ENCODE measurements around the gene PIK3R6. TPM values are rescaled to one million over a fixed set of nuclear protein-coding genes. Genes with fewer than 3 reads are reported as not detected.

Gene PIK3R6
- total RNA-seq, 1 experiment from 2014 or later, result not detected

DNA sequence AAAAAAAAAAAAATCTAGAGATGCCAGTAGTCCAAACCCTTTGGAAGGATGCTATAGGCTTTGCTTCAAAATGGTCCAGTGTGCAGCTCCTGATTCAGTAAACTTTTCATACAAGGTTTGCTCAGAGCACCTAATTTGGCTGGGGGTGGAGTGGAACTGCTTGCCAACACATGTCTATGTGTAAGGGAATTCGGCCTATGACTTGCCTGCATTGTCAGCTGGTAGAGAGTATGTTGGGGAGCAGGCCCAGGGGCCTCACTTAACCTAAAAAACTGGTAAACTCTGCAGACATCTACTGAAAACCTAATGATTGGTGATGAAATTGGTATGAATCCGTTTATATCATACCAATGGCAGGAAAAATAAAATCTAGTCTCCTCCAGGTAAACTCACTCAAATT is 66.8 kb downstream of the PIK3R6 start:
- Histone ChIP-seq H3K27me3 (ENCODE audit: low read length) (0 out of 2 replicates have a peak, but pooled peaks cover 4% of the 10 kb centered on the region), H3F3A (ENCODE audit: low read length, unreplicated experiment) (no peaks in the 10 kb centered on the region), H3K36me3 (ENCODE audit: low read depth, low read length) (no peaks in the 10 kb centered on the region), H3K4me1 (ENCODE audit: insufficient read depth, low read length) (no peaks in the 10 kb centered on the region), H3K4me3 (ENCODE audit: low read length) (no peak overlapping the region), H3K9me2 (replicated peaks; ENCODE audit: low read length) (no peaks in the 10 kb centered on the region), H3K27ac (ENCODE audit: low read length) (no peak overlapping the region), H4K20me1 (ENCODE audit: low read length) (no peaks in the 10 kb centered on the region), H2AFZ (ENCODE audit: low read length) (no peak overlapping the region), H3K9me3 (ENCODE audit: low read length) (no peaks in the 10 kb centered on the region), H3K4me2 (ENCODE audit: low read length) (no peak overlapping the region), H3K79me2 (ENCODE audit: low read length) (no peaks in the 10 kb centered on the region), H3K9ac (ENCODE audit: low read length) (no peak overlapping the region)
- BruUV-seq (replicated peaks), result no TSS peak
- no peak for ATAC-seq
- ChIA-PET POLR2A (ENCODE audit: unreplicated experiment) (no interaction called here), CTCF (no interaction called here)
- DNase-seq, result no peak
- intact Hi-C loops (cut with micrococcal nuclease), result no loop called here
- TF ChIP-seq, protein P1, sequence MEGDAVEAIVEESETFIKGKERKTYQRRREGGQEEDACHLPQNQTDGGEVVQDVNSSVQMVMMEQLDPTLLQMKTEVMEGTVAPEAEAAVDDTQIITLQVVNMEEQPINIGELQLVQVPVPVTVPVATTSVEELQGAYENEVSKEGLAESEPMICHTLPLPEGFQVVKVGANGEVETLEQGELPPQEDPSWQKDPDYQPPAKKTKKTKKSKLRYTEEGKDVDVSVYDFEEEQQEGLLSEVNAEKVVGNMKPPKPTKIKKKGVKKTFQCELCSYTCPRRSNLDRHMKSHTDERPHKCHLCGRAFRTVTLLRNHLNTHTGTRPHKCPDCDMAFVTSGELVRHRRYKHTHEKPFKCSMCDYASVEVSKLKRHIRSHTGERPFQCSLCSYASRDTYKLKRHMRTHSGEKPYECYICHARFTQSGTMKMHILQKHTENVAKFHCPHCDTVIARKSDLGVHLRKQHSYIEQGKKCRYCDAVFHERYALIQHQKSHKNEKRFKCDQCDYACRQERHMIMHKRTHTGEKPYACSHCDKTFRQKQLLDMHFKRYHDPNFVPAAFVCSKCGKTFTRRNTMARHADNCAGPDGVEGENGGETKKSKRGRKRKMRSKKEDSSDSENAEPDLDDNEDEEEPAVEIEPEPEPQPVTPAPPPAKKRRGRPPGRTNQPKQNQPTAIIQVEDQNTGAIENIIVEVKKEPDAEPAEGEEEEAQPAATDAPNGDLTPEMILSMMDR (conservative IDR thresholded peaks at IDR 0.05; ENCODE audit: low read depth, low read length), result no peak
- TF ChIP-seq EZH2phosphoT487 (IDR thresholded peaks at IDR 0.05; ENCODE audit: borderline replicate concordance, low read length) (no peak), EZH2 (IDR thresholded peaks at IDR 0.05; ENCODE audit: low read length, unreplicated experiment) (no peak)

DNA sequence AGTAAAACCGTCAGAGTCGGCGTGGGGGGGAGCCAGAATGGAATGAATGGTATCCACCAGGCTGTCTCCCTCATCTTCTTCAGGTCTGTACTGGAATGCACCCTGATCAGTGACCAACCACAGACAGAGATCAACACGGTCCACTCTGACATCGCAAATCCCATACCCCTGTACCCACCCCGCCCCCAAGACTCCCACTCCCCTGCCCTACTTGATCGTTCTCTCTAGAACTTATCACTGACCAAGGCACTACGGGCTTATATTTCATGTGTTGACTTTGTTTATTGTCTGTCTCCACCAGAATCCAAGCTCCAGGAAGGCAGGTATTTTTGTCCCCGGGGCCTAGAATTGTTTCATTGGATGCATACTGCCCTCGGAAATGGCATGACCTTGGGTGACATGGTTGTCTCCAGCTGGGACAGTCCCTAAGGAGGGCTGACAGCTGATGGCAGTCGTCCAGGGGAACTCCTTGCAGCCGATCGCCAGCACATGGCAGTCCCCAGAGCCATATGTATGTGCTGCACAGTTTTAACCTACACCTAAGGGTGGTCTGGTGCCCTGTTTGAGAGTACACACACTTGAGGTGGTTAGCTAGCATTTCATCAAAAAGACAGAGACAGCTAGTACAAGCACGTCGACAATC is 67.8 kb downstream of the PIK3R6 start:
- Histone ChIP-seq H4K20me1 (ENCODE audit: low read length) (no peaks in the 10 kb centered on the region), H3K9ac (ENCODE audit: low read length) (no peak overlapping the region), H3K36me3 (ENCODE audit: low read depth, low read length) (no peaks in the 10 kb centered on the region), H3K27me3 (ENCODE audit: low read length) (0 out of 2 replicates have a peak, but pooled peaks cover 4% of the 10 kb centered on the region), H3K9me3 (ENCODE audit: low read length) (no peaks in the 10 kb centered on the region), H3F3A (ENCODE audit: low read length, unreplicated experiment) (no peaks in the 10 kb centered on the region), H3K4me2 (ENCODE audit: low read length) (no peak overlapping the region), H2AFZ (ENCODE audit: low read length) (no peak overlapping the region), H3K9me2 (replicated peaks; ENCODE audit: low read length) (no peaks in the 10 kb centered on the region), H3K4me1 (ENCODE audit: insufficient read depth, low read length) (no peaks in the 10 kb centered on the region), H3K4me3 (ENCODE audit: low read length) (no peak overlapping the region), H3K27ac (ENCODE audit: low read length) (no peak overlapping the region), H3K79me2 (ENCODE audit: low read length) (no peaks in the 10 kb centered on the region)
- no peak for ATAC-seq
- POLR2A ChIA-PET (ENCODE audit: unreplicated experiment), result no interaction called here
- BruUV-seq (replicated peaks), result no TSS peak
- intact Hi-C loops (cut with micrococcal nuclease), result no loop called here
- TF ChIP-seq, protein P1 (conservative IDR thresholded peaks at IDR 0.05; ENCODE audit: low read depth, low read length), result no peak
- TF ChIP-seq EZH2phosphoT487 (IDR thresholded peaks at IDR 0.05; ENCODE audit: borderline replicate concordance, low read length) (no peak), EZH2 (IDR thresholded peaks at IDR 0.05; ENCODE audit: low read length, unreplicated experiment) (no peak)
- no peak for DNase-seq
- CTCF ChIA-PET, result no interaction called here

GRCh38 chr17:8798846-8799569 is 68.5 kb downstream of the PIK3R6 start, which contains the start of gene MFSD6L:
MFSD6L (minus strand) TSS chr17:8799365; CDS start chr17:8799120, 245 bp downstream.
- no TSS peak for BruUV-seq (replicated peaks)
- ChIA-PET POLR2A (ENCODE audit: unreplicated experiment) (no interaction called here), CTCF (no interaction called here)
- Histone ChIP-seq H2AFZ (ENCODE audit: low read length) (no peak within 1 kb of the TSS), H3K4me1 (ENCODE audit: insufficient read depth, low read length) (no peaks in the 10 kb centered on the region), H3K4me3 (ENCODE audit: low read length) (no peak within 1 kb of the TSS), H3K9me2 (replicated peaks; ENCODE audit: low read length) (no peaks in the 10 kb centered on the region), H3K4me2 (ENCODE audit: low read length) (no peak within 1 kb of the TSS), H3K27ac (ENCODE audit: low read length) (no peak within 1 kb of the TSS), H4K20me1 (ENCODE audit: low read length) (no peaks in the 10 kb centered on the region), H3F3A (ENCODE audit: low read length, unreplicated experiment) (no peaks in the 10 kb centered on the region), H3K9ac (ENCODE audit: low read length) (no peak within 1 kb of the TSS), H3K27me3 (ENCODE audit: low read length) (0 out of 2 replicates have a peak, but pooled peaks cover 4% of the 10 kb centered on the region), H3K79me2 (ENCODE audit: low read length) (no peaks in the 10 kb centered on the region), H3K36me3 (ENCODE audit: low read depth, low read length) (no peaks in the 10 kb centered on the region), H3K9me3 (ENCODE audit: low read length) (no peaks in the 10 kb centered on the region)
- ATAC-seq (no peak), DNase-seq (no peak)
- intact Hi-C loops (cut with micrococcal nuclease), result no loop called here
- TF ChIP-seq EZH2phosphoT487 (IDR thresholded peaks at IDR 0.05; ENCODE audit: borderline replicate concordance, low read length), result no peak
- TF ChIP-seq, protein P1 (conservative IDR thresholded peaks at IDR 0.05; ENCODE audit: low read depth, low read length), result no peak
- no peak for TF ChIP-seq EZH2 (IDR thresholded peaks at IDR 0.05; ENCODE audit: low read length, unreplicated experiment)

Measured in PC-3 (cell line).